Activated CD8-positive, alpha-beta memory T cell treated with anti-CD3 and anti-CD28 coated beads, Interleukin-2, amount 50 U/mL, for 48 hours (primary cell): ENCODE measurements around the gene SLC22A13.
"Not testable (repeated sequence)": the region's sequence is repeated elsewhere in the genome, so short reads cannot be mapped to it uniquely, and the experiment has no call there.

ENCODE experiments used
- DNase-seq: peaks from one replicate; pipeline ENCODE4 v3.0.0-alpha.2; 2020

The SLC22A13 gene, protein sequence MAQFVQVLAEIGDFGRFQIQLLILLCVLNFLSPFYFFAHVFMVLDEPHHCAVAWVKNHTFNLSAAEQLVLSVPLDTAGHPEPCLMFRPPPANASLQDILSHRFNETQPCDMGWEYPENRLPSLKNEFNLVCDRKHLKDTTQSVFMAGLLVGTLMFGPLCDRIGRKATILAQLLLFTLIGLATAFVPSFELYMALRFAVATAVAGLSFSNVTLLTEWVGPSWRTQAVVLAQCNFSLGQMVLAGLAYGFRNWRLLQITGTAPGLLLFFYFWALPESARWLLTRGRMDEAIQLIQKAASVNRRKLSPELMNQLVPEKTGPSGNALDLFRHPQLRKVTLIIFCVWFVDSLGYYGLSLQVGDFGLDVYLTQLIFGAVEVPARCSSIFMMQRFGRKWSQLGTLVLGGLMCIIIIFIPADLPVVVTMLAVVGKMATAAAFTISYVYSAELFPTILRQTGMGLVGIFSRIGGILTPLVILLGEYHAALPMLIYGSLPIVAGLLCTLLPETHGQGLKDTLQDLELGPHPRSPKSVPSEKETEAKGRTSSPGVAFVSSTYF

GRCh38 chr3:38265604-38266307 is at the start of gene SLC22A13:
Gene SLC22A13, plus strand, starts transcription at chr3:38265812. Its CDS starts 49 bp downstream, at chr3:38265861.
- no peak for DNase-seq

DNA sequence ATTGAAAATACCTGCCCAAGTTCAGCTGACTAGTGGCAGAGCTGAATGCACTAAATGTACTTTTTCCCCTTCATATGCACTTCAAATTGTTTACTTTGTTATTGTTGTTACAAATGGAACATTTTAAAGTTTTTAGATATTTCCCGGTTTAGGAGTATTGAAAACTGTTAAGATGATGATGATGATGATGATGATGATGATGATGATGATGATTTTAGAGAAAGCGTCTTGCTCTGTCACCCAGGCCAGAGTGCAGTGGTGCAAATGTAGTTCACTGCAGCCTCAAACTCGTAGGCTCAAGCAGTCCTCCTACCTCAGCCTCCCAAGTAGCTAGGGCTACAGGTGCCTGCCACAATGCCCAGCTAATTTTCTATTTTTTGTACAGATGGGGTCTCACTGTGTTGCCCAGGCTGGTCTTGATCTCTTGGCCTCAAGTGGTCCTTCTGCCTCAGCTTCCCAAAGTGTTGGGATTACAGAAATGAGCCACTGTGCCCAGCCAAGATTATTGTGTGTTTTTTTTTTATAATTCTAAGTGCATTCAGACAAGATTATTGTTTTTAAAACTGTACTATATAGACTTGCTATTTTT is 45.9 kb upstream of the SLC22A13 start:
- DNase-seq = no peak

DNA sequence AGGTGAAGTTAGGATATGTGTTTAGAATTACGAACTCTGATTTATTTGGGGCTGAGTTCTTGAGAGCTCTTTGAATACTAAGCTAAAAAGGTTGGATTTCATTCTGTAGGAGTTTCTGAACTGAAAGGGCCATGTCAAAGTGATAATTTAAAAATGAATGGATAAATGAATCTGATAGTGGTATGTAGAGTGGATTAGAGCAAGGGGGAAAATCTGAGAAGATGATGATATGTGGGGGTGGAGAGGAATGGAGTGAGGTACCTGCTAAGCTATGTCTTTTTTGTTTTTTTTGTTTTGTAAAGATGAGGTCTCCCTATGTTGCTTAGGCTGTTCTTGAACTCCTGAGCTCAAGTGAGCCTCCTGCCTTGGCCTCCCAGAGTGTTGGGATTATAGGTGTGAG is 44.6 kb upstream of the SLC22A13 start:
- no peak for DNase-seq

GRCh38 chr3:38222032-38222634 is 43.5 kb upstream of the SLC22A13 start:
- DNase-seq = no peak

- DNase-seq = no peak
These were observed 41.3 kb upstream of the SLC22A13 start for GRCh38 chr3:38224357-38224756.

- DNase-seq = no peak
These were observed 39.3 kb upstream of the SLC22A13 start for GRCh38 chr3:38226273-38226672.

- no peak for DNase-seq
These were observed 37.6 kb upstream of the SLC22A13 start for GRCh38 chr3:38227989-38228388.

GRCh38 chr3:38229036-38229435 is 36.6 kb upstream of the SLC22A13 start:
- no peak for DNase-seq

DNA sequence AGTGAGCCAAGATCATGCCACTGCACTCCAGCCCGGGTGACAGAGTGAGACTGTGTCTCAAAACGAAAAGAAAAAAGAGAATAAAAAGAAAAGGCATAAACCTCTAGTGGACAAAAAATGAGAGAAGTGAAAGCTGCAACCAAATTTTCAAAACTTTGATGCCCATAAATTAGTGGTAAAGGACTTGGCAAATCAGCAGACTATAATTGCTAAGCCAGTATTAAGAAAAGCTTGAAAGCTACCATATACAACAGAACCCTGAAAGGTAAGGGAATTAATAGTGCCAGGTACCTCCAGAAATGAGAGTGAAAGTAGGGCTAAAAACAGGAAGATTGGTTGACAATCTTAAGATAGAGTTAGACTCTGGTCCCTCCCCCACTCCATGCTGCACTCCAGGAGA is 32.9 kb upstream of the SLC22A13 start:
- no peak for DNase-seq

DNA sequence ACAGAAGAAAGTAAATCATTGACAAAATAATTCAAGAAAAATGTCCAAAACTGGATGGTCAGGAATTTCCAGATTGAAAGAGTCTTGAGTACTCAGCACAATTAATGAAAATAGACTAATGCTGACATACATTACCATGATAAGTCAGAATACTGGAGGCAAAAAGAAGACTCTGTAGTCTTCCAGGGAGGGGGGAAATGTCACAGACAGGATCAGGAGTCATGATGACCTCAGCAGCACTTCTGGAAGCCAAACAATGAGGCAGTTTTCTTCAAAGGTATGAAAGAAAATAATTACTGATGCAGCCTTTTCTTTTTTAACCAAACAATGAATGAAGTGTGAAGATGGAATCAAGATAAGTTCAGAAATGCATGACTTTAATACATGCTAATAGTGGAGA is 30.1 kb upstream of the SLC22A13 start:
- no peak for DNase-seq

GRCh38 chr3:38238416-38239008 is 27.1 kb upstream of the SLC22A13 start:
- DNase-seq = no peak

DNA sequence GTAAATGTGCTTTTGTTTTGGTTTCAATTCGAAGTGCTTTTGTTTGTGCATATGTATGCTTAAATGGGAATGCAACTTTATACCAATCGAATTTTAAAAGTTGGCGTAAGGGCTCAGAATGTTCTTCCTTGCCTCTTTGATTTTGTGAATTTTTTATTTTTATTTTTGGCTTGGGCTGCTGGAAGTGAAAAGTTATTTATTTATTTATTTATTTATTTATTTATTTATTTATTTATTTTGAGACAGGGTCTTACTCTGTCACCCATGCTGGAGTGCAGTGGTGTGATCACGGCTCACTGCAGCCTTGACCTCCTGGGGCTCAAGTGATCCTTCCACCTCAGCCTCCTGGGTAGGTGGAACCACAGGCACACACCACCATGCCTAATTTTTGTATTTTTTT is 22.8 kb upstream of the SLC22A13 start:
- not testable (repeated sequence) for DNase-seq

DNA sequence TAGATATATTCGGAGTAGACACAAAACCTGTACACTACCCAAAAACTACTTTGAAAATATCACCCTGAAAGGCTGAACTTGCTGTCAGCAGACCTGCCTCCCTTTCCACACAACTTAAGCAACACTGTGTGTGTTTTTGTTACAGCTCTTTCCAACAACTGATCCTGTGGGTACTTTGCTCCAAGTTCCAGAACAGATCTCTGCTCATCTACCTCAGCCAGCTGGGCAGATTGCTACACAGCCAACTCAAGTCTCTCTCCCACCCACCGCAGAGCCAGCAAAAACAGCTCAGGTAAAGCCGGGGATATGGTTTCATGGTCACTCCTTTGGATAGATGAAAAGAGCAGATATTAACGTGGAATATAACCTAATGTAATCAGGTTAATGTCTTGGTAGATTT is 19.7 kb upstream of the SLC22A13 start:
- no peak for DNase-seq

GRCh38 chr3:38247366-38248035 is 18.1 kb upstream of the SLC22A13 start:
- no peak for DNase-seq

GRCh38 chr3:38250198-38250597 is 15.4 kb upstream of the SLC22A13 start:
- DNase-seq = no peak

- no peak for DNase-seq
These were observed 14.4 kb upstream of the SLC22A13 start for GRCh38 chr3:38251197-38251596.

DNA sequence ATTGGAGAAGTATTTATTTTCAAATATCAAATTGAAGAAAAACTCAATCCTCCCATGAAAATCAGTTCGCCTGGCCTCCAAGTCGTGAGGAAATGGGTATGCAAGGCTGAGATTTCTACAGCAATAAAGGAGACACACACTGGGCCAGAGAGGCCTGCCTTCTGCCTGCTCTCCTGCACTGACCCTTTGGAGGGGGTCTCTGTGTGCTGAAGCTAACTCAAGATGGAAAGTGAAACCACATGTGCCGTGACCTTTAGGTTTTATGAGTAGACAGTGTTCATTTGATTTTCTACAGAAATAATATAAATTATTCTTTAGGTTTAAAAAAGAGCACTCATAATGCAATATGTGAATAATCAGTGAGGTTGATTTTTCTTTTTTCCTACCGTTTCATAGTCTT is 11.9 kb upstream of the SLC22A13 start:
- DNase-seq = no peak

GRCh38 chr3:38254872-38255271 is 10.7 kb upstream of the SLC22A13 start:
- DNase-seq = no peak

DNA sequence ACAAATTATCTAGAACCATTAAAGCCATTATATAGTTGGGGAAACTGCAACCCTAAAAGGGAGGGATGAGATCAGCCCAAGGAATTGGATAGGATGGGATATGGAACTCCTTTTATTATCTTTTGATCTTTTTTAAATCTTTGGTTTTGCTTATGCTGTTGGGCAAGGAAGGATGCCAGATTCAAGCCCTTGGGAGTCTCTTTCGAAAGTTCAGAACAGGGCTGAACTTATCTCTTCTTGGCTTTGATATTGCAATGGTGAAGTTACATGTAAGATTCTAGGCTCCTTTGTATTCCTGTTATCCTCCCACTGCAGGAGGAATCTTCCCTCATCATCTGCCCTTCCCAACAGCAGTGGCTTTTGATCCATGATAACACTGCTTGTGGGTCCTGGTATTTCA is 10.0 kb upstream of the SLC22A13 start:
- DNase-seq = no peak

DNA sequence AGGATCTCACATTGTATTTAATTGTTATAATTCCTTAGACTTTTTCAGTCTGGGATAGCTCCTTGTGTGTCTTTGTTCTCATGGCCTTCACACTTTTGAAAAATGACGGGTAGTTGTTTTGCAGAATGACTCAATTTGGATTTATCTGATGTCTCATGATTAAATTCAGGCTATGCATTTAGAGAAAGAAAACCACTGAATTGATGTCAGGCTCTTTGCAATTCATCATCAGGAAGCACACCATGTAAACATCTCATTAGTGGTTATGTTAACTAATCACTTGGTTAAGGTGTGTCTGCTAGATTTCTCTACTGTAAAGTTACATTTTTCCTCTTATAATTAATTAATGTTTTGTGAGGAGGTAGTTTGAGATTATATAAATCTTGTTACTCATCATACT is 8.0 kb upstream of the SLC22A13 start:
- no peak for DNase-seq

DNA sequence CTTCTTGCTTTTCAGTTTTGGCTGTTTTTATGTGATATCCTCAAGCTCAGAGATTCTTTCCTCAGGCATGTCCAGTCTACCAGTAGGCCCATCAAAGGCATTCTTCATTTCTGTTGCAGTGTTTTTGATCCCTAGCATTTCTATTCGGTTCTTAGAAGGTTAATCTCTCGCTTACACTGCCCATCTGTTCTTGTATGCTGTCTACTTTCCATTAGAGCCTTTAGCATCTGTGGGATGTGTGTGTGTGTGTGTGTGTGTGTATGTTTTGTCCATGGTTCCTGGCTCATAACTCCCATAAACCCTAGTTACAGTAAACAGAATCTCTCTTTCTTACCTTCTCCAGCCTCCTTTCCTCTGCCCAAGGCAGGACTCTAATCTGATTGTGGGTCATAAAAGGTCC is 5.1 kb upstream of the SLC22A13 start:
- DNase-seq = no peak

DNA sequence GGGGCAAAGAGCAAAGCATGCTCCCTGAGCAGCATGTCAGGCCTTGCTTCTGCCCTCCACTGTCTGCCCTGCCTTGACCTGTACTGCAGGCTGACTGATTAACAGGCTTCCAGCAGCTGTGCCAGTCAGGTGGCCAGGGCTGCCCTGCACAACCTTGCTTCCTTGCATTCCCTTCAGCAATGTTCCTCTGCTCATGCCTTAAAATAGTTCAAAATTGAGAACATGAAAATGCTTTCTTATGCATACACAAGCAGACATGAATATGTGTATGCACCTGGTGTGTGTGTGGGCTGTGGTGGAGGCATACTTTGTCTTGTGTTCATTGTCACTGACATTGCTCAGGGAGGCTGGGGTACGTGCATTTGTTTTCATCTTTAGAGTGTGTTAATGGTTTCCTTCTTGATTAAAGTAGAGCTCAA is 1.2 kb upstream of the SLC22A13 start:
- DNase-seq = no peak
